Hepatocyte (in vitro differentiated cells): ENCODE measurements around the gene EMSY.
A peak's percentile ranks its signal among the peaks of the same experiment; 100 is the strongest.

Experiments used
- CTCF ChIP-seq: fragments of 200-600 bp; sonication (generic); IDR thresholded peaks from 2 replicates; pipeline ENCODE4 v1.5.1; 2016; ENCODE audit warnings: antibody characterized with exemption, mild to moderate bottlenecking; ENCODE audit not compliant: poor library complexity
- EZH2 ChIP-seq: fragments of 200-600 bp; sonication (generic); IDR thresholded peaks from 2 replicates; pipeline ENCODE4 v1.6.1; 2016; ENCODE audit warnings: antibody characterized with exemption, mild to moderate bottlenecking, borderline replicate concordance

GRCh38 chr11:76598426-76598839 lies 153.6 kb downstream of the EMSY start:
- TF ChIP-seq CTCF (peak; percentile 45), EZH2 (no peak)
